K562 (cell line): ENCODE results near the gene OPRD1. TPM values are rescaled to one million over a fixed set of nuclear protein-coding genes. Genes with fewer than 3 reads are reported as not detected.
A peak's percentile ranks its signal among the peaks of the same experiment; 100 is the strongest.

Experiments
- BMI1 ChIP-seq: fragments of 150-350 bp; IDR thresholded peaks from 2 replicates; pipeline ENCODE4 v1.6.1; 2014; ENCODE audit warnings: low read length
- CBFB ChIP-seq: sonication (generic); formaldehyde crosslinking; IDR thresholded peaks from 2 replicates; pipeline ENCODE4 v1.4.0; 2020; ENCODE audit warnings: mild to moderate bottlenecking, missing genetic modification reagents
- COPS2 ChIP-seq: fragments of 450-650 bp; conservative IDR thresholded peaks from 2 replicates; pipeline ENCODE4 v1.6.1; 2016; ENCODE audit warnings: mild to moderate bottlenecking, moderate library complexity
- DLX4 ChIP-seq: fragments of 250-450 bp; sonication (Bioruptor Pico); IDR thresholded peaks from 2 replicates; pipeline ENCODE4 v1.6.1; 2021; ENCODE audit warnings: mild to moderate bottlenecking
- ELK3 ChIP-seq: fragments of 450-650 bp; formaldehyde crosslinking; IDR thresholded peaks from 2 replicates; pipeline ENCODE4 v1.4.0; 2020; ENCODE audit warnings: mild to moderate bottlenecking
- FOSL1 ChIP-seq: fragments of 200-800 bp; sonication (Bioruptor generic); conservative IDR thresholded peaks from 2 replicates; pipeline ENCODE4 v1.6.1; 2016; ENCODE audit warnings: missing genetic modification characterization, missing compliant biosample characterization
- FOXK2 ChIP-seq, 2 experiments: fragments of 450-650 bp; IDR thresholded peaks in 1 of 2; conservative IDR thresholded peaks in 1 of 2; 2 replicates each; pipeline ENCODE4 v1.6.1; 2016; ENCODE audit warnings: low read depth in 2 of 2, mild to moderate bottlenecking in 1 of 2
- GTF2F1 ChIP-seq: IDR thresholded peaks from 2 replicates; pipeline ENCODE4 v1.6.1; 2011; ENCODE audit warnings: low read depth, low read length, improper control_type of control experiment
- MTF1 ChIP-seq: fragments of 250-450 bp; sonication (Bioruptor Pico); IDR thresholded peaks from 2 replicates; pipeline ENCODE4 v1.9.0; 2021; ENCODE audit warnings: moderate library complexity, mild to moderate bottlenecking, inconsistent platforms, borderline replicate concordance
- NONO ChIP-seq, 2 experiments: fragments of 200-400 bp in 1 of 2; fragments of 450-650 bp in 1 of 2; formaldehyde crosslinking in 1 of 2; IDR thresholded peaks; 2 replicates each; pipeline ENCODE4 v1.6.1; 2017; ENCODE audit warnings: low read depth in 2 of 2, mild to moderate bottlenecking in 2 of 2, moderate library complexity in 2 of 2, low read length in 1 of 2
- PHB ChIP-seq: fragments of 250-450 bp; sonication (Bioruptor Pico); IDR thresholded peaks from 2 replicates; pipeline ENCODE4 v1.5.0; 2021
- PTBP1 ChIP-seq: fragments of 200-400 bp; formaldehyde crosslinking; IDR thresholded peaks from 2 replicates; pipeline ENCODE4 v1.6.1; 2017; ENCODE audit warnings: low read depth, low read length
- SLC30A9 ChIP-seq: fragments of 250-450 bp; sonication (Bioruptor Pico); IDR thresholded peaks from 2 replicates; pipeline ENCODE4 v1.8.0; 2022; ENCODE audit warnings: mild to moderate bottlenecking, moderate library complexity
- SMARCB1 ChIP-seq: IDR thresholded peaks from 2 replicates; pipeline ENCODE4 v1.6.1; 2011; ENCODE audit warnings: improper control_type of control experiment, low read depth; ENCODE audit not compliant: insufficient read length
- THAP12 ChIP-seq: fragments of 250-450 bp; sonication (Bioruptor Pico); IDR thresholded peaks from 2 replicates; pipeline ENCODE4 v1.9.0; 2021; ENCODE audit warnings: mild to moderate bottlenecking, inconsistent platforms
- THAP7 ChIP-seq: fragments of 250-450 bp; sonication (Bioruptor Pico); IDR thresholded peaks from 2 replicates; pipeline ENCODE4 v1.5.0; 2021
- THRA ChIP-seq: fragments of 450-650 bp; IDR thresholded peaks from 2 replicates; pipeline ENCODE4 v1.6.1; 2017; ENCODE audit warnings: mild to moderate bottlenecking, moderate library complexity
- XRCC4 ChIP-seq: IDR thresholded peaks from one replicate; pipeline ENCODE4 v1.6.1; 2011; ENCODE audit not compliant: insufficient read depth, insufficient read length; ENCODE audit errors: extremely low read depth
- ZBED1 ChIP-seq: IDR thresholded peaks from 2 replicates; pipeline ENCODE4 v1.6.1; 2014
- ZNF174 ChIP-seq: fragments of 250-450 bp; sonication (Bioruptor Pico); IDR thresholded peaks from 2 replicates; pipeline ENCODE4 v1.4.0; 2020; ENCODE audit warnings: mild to moderate bottlenecking
- ZNF431 ChIP-seq: sonication (generic); formaldehyde crosslinking; IDR thresholded peaks from 2 replicates; pipeline ENCODE4 v1.8.0; 2022; ENCODE audit warnings: mild to moderate bottlenecking, missing genetic modification reagents
- polyA plus RNA-seq, 8 experiments: library from polyadenylated mRNA; depleted of rRNA in 4 of 8; stranded (reverse) in 5 of 8; unstranded in 3 of 8; fragments of >200 nt; fragmentation: Nextera tagmentation in 2 of 8; fragmentation: Illumina TruSeq in 1 of 8; extraction: Ambion mirVana in 2 of 8; extraction: Trizol in 1 of 8; gene quantifications; 2 replicates each; pipeline versions ENCODE4 v1.2.1 to v1.2.3, GENCODE V29; 2011 to 2014; ENCODE audit warnings: inconsistent platforms in 1 of 8, missing spikeins in 1 of 8
- total RNA-seq, 7 experiments: library from RNA; depleted of rRNA in 6 of 7; stranded (reverse); fragments of >200 nt in 6 of 7; fragmentation: Illumina TruSeq in 2 of 7; extraction: Trizol in 2 of 7; gene quantifications; 2 replicates each; pipeline versions ENCODE4 v1.2.1 to v1.2.3, GENCODE V29; 2011 to 2021; ENCODE audit warnings: low replicate concordance in 1 of 7

OPRD1 gene
- total and polyA plus RNA-seq, 9 of the 15 experiments (the other 6 are each of a cell fraction or from before 2014, with no cell fraction given), result under 0.01 to 0.03 (median under 0.01) TPM; not detected in 6

- TF ChIP-seq XRCC4, result no peak
- TF ChIP-seq SMARCB1, result no peak
- TF ChIP-seq SLC30A9 (CRISPR knock-in tag), result no peak
- no peak for TF ChIP-seq GTF2F1
- TF ChIP-seq THAP12 (CRISPR knock-in tag), result no peak
- TF ChIP-seq ZNF431 (CRISPR knock-in tag), result no peak
- TF ChIP-seq DLX4 (CRISPR knock-in tag), result no peak
- 0 out of 4 replicates have a peak, but pooled peaks of 1 of the 2 experiments have one; percentile 43 for TF ChIP-seq FOXK2 (conservative IDR thresholded peaks at IDR 0.05 in 1 of 2, IDR thresholded peaks at IDR 0.05 in 1 of 2; ENCODE audit: low read depth in 2 of 2)
- TF ChIP-seq THRA, result no peak
- no peak for TF ChIP-seq ZBED1
- TF ChIP-seq MTF1 (CRISPR knock-in tag), result no peak
- no peak for TF ChIP-seq ZNF174 (CRISPR knock-in tag)
- TF ChIP-seq ELK3 (CRISPR knock-in tag), result no peak
- 0 out of 4 replicates have a peak, but pooled peaks of 1 of the 2 experiments have one; percentile 11 for TF ChIP-seq NONO (IDR thresholded peaks at IDR 0.05; ENCODE audit: low read depth in 2 of 2, low read length in 1 of 2)
- TF ChIP-seq PTBP1, result no peak
- TF ChIP-seq COPS2, result no peak
- TF ChIP-seq CBFB, result no peak
- no peak; the same call in 1 of the 2 replicates for TF ChIP-seq FOSL1
- 0 out of 2 replicates have a peak, but pooled peaks have one; percentile 20 for TF ChIP-seq PHB (CRISPR knock-in tag)
- no peak for TF ChIP-seq BMI1
- TF ChIP-seq THAP7, result no peak
These were observed 74.9 kb downstream of the OPRD1 start (continued) for GRCh38 chr1:28886731-28887418.
